Skeletal muscle satellite cell (primary cell): ENCODE results near the gene FOXM1.

ENCODE experiments used
- H3K27me3 ChIP-seq: 2 replicates; pipeline ENCODE4 v1.7.0; 2013; ENCODE audit warnings: low read length; ENCODE audit not compliant: control insufficient read depth, insufficient read depth
- H3K36me3 ChIP-seq: 2 replicates; pipeline ENCODE4 v1.7.0; 2013; ENCODE audit warnings: mild to moderate bottlenecking, control low read depth, low read length; ENCODE audit not compliant: insufficient read depth
- H3K4me1 ChIP-seq: 2 replicates; pipeline ENCODE4 v1.7.0; 2013; ENCODE audit warnings: low read length; ENCODE audit not compliant: control insufficient read depth, insufficient read depth
- H3K4me2 ChIP-seq: 2 replicates; pipeline ENCODE4 v1.7.0; 2013; ENCODE audit warnings: mild to moderate bottlenecking, low read length
- H3K4me3 ChIP-seq: 2 replicates; pipeline ENCODE4 v1.7.0; 2013; ENCODE audit warnings: low read length
- H3K9ac ChIP-seq: 2 replicates; pipeline ENCODE4 v1.7.0; 2013; ENCODE audit warnings: mild to moderate bottlenecking, low read depth, low read length, moderate library complexity
- H3K9me3 ChIP-seq: replicated peaks from 2 replicates; pipeline ENCODE4 v1.7.0; 2013; ENCODE audit warnings: mild to moderate bottlenecking, control low read depth, low read length

Gene FOXM1

DNA sequence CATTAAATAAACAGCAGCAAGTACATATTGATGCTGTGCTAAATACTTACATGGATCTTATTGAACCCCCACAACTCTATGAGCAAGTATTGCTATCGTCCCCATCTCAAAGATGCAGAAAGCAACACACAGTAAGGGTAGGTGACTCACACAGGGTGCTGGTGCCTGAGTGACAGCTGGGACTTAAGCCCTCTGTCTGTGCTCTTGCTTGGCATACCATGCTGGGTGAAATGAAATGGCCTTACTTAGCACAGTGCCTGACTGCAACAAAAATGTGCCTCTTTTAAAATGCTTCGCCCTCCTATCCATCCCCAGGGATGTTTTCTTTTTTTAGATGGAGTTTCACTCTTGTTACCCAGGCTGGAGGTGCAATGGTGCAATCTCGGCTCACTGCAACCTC lies 20.9 kb downstream of the FOXM1 start:
- no peak overlapping the region for H3K9ac ChIP-seq
- H3K27me3 ChIP-seq: no peaks in the 10 kb centered on the region
- no peaks in the 10 kb centered on the region for H3K9me3 ChIP-seq
- H3K36me3 ChIP-seq: peaks cover 27% of the 10 kb centered on the region
- no peak overlapping the region for H3K4me2 ChIP-seq
- no peaks in the 10 kb centered on the region for H3K4me1 ChIP-seq
- no peak overlapping the region for H3K4me3 ChIP-seq

DNA sequence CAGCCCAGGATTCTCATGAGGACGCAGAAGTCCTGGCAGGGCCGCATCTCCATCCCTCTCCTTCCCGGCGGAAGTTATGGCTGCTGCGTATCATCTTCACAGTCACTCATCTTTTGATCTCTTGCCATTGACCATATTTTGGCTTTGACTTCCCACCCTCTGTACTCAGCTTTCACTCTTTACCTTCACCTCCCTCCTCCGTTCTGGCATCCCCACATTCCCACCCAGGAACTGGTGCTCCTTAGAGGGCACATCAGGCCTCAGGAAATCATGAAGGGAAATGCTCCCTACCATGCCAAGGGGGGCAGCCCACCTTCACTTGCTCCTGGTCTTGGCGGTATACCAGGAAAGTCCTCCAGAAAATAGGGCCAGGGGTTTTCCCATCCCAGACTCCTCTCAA lies 21.4 kb downstream of the FOXM1 start:
- no peak overlapping the region for H3K4me3 ChIP-seq
- no peaks in the 10 kb centered on the region for H3K4me1 ChIP-seq
- no peak overlapping the region for H3K4me2 ChIP-seq
- peaks cover 27% of the 10 kb centered on the region for H3K36me3 ChIP-seq
- no peaks in the 10 kb centered on the region for H3K9me3 ChIP-seq
- no peak overlapping the region for H3K9ac ChIP-seq
- no peaks in the 10 kb centered on the region for H3K27me3 ChIP-seq

DNA sequence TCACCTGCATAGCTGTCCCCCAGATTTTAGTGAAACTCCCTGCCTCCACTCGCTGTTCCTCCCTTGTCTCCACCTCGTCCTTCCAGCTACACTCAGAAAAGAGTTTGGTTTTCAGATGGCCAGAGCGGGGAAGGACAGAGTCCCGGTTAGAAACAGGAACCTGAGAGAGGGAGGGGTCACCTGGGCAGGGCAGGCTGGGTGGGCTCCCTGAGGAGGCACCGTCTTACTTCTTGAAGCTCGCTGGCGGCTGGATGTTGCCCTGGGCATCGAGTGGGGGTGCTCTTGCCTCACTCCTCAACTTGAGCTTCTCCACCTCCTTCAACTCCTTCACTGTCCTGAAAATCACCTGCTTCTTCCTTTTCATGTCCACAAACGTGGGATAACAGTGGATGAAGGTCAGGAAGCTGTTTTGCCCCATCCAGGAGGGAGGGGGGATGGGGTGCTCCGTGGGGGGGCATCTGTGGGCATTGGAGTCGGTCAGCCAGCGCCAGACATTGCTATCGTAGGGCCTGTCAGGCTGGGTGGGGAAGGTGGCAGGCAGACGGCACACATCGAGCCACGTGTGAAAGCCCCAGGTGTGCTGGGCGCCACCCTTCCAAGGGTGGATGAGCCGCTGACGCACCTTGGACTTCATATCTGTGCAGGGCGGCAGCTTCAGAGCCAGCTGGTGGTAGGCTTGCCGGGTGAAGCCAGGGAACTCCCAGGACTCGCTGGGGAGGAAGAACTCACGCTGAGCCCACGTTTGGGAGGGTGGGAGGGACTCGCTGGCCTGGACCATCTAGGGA lies 22.1 kb downstream of the FOXM1 start:
- H3K4me2 ChIP-seq: no peak overlapping the region
- no peaks in the 10 kb centered on the region for H3K9me3 ChIP-seq
- no peak overlapping the region for H3K4me3 ChIP-seq
- H3K9ac ChIP-seq: no peak overlapping the region
- H3K27me3 ChIP-seq: no peaks in the 10 kb centered on the region
- peaks cover 22% of the 10 kb centered on the region for H3K36me3 ChIP-seq
- H3K4me1 ChIP-seq: no peaks in the 10 kb centered on the region

DNA sequence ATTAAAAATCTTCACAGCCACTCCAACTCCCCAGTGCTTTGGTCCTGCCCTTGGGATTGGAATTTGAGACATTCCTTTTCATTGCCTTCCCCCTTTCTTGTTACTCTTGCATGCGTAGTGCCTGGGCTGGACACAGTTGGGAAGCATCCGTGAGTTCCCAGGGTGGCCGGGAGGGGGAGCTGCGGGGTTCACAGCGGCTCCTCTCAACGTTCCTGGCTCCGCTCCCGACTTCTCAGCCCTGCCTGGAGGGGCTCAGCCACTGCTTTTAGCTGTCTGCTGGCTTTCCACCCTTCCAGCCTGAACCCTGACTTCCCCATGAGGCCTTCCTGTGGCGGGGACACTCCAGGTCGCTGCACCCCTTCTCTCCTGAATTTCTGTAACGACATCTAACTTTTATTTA lies 23.3 kb downstream of the FOXM1 start:
- Histone ChIP-seq H3K4me3 (no peak overlapping the region), H3K9me3 (no peaks in the 10 kb centered on the region), H3K36me3 (peaks cover 12% of the 10 kb centered on the region), H3K9ac (no peak overlapping the region), H3K4me2 (peak overlapping the region; percentile 57), H3K4me1 (no peaks in the 10 kb centered on the region), H3K27me3 (no peaks in the 10 kb centered on the region)

DNA sequence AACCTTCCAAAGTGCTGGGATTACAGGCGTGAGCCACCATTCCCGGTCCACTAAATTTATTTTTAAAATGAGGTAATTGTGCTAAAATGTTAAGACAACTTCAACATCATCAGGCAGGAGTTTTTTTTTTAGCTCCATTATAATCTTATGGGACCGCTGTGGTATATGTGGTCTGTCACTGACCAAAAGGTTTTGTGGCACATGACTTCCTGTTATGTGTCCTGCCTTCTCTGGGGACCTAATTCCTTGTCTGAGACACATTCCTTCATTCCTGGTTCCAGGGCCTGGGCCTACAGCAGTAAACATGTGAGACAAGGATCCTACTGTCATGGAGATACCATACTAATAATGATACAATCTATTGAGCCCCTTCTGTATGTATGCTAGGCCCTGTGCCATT lies 25.0 kb downstream of the FOXM1 start:
- H3K4me1 ChIP-seq: no peaks in the 10 kb centered on the region
- no peak overlapping the region for H3K4me2 ChIP-seq
- no peaks in the 10 kb centered on the region for H3K27me3 ChIP-seq
- H3K4me3 ChIP-seq: no peak overlapping the region
- H3K9ac ChIP-seq: no peak overlapping the region
- no peaks in the 10 kb centered on the region for H3K36me3 ChIP-seq
- H3K9me3 ChIP-seq: no peaks in the 10 kb centered on the region

DNA sequence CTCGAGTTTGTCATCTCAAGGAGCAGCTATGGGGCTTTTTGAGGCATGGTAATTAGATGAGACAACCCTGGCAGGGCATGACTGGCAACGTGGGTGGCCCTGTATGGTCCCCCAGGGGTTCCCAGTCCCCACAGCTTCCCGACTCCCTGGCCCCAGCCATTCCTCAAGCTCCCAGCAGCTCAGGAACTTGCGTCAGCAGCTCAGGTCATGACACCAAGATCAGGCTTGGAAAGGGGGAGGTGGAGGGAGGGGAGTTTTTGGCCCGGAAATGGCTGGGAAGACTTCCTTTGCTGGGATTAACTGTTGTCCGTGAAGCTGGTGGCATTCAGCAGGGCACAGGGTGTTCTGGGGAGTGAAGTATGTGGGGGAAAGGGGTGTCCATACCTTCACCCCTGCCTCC lies 31.7 kb downstream of the FOXM1 start:
- peaks cover 19% of the 10 kb centered on the region for H3K4me1 ChIP-seq
- no peaks in the 10 kb centered on the region for H3K27me3 ChIP-seq
- H3K4me2 ChIP-seq: peak overlapping the region; percentile 4
- no peaks in the 10 kb centered on the region for H3K9me3 ChIP-seq
- no peaks in the 10 kb centered on the region for H3K36me3 ChIP-seq
- H3K9ac ChIP-seq: no peak overlapping the region
- H3K4me3 ChIP-seq: no peak overlapping the region

DNA sequence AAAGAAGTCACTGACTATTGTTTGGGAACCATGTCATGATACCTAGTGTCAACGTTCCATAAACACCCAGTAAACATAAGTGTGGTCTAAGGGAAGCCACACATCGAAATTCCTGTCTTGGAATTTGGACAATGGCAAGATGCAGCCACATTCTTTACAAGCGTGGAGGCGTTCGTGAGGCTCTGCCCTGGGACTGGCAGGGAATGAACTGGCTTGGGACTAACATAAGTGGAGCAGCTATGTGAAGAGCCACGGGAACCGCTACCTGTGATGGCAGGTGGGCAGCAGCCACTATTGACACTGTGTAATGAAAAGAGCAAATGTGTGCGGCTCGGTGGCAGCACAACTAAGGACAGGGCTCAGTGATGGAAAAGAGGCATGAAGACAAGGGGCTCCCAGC lies 32.2 kb downstream of the FOXM1 start:
- Histone ChIP-seq H3K9ac (no peak overlapping the region), H3K9me3 (no peaks in the 10 kb centered on the region), H3K4me2 (peak overlapping the region; percentile 4), H3K36me3 (no peaks in the 10 kb centered on the region), H3K4me3 (no peak overlapping the region), H3K27me3 (no peaks in the 10 kb centered on the region), H3K4me1 (peaks cover 19% of the 10 kb centered on the region)

DNA sequence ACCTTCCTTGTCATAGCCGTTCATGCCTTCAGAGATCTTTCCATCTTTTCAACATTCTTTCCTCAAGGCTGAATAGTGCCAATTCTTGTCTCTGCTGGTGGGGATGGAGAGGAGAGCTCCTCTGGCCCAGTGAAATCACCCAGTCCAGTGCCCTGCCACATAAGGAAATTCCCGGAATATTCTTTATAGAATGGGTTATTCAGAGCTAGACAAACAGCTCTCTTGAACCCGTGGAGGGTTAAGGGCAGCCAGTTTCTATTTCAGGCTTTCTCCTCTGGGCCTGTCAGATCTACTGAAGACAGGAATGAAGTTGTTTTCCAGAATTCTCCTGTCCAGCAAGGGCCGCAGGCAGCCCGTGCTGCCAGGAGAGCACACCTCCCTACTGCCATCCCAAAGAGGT lies 34.0 kb downstream of the FOXM1 start:
- H3K4me3 ChIP-seq: no peak overlapping the region
- H3K36me3 ChIP-seq: no peaks in the 10 kb centered on the region
- no peak overlapping the region for H3K9ac ChIP-seq
- no peaks in the 10 kb centered on the region for H3K27me3 ChIP-seq
- H3K4me1 ChIP-seq: peaks cover 19% of the 10 kb centered on the region
- no peaks in the 10 kb centered on the region for H3K9me3 ChIP-seq
- H3K4me2 ChIP-seq: no peak overlapping the region

DNA sequence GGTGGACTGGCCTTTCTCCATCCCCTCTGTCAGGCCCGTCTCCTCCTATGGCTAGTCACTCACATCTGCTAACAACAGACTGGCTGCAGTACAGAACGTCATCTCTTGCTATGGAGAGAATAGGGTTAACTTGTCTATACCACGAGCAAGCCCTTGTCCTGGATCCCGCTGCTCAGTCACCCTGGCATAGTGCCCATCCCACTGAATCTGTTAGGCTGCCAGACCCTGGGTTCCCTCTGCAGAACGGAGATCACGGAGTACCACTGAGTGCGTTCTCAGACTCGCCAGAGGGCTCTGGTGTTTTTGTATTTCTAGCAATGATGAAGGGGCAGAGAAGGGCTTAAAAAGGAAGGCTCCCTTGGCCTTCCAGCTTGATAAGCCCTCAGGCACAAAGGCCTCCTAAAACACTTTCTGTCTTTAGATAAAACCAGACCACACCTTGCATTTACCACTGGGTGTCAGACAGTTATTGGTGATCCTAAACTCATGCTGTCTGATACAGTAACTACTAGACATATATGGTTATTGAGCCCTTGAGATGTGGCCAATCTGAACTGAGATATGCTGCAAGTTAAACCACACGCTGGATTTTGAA lies 35.8 kb downstream of the FOXM1 start:
- Histone ChIP-seq H3K4me2 (no peak overlapping the region), H3K9me3 (no peaks in the 10 kb centered on the region), H3K36me3 (no peaks in the 10 kb centered on the region)

DNA sequence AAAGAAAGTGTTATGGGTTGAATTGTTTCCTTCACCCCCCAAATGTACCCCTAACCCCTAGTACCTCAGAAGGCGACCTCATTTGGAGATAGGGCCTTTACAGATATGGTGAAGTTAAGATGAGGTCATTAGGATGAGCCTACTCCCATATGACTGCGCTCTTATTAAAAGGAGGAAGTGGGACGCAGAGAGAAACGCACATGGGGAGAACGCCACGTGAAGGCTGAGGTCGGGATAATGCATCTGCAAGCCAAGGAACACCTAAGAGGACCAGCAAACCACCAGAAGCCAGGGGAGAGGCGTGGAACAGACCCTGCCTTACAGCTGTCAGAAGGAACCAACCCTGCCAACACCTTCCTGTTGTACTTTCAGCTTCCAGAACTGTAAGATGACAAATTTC lies 40.4 kb downstream of the FOXM1 start:
- H3K4me2 ChIP-seq: no peak overlapping the region
- H3K4me3 ChIP-seq: no peak overlapping the region
- no peak overlapping the region for H3K9ac ChIP-seq

More for the DNA sequence above, 35.8 kb downstream of the FOXM1 start:
- no peaks in the 10 kb centered on the region for H3K27me3 ChIP-seq
- peaks cover 15% of the 10 kb centered on the region for H3K4me1 ChIP-seq
- no peak overlapping the region for H3K4me3 ChIP-seq
- no peak overlapping the region for H3K9ac ChIP-seq

DNA sequence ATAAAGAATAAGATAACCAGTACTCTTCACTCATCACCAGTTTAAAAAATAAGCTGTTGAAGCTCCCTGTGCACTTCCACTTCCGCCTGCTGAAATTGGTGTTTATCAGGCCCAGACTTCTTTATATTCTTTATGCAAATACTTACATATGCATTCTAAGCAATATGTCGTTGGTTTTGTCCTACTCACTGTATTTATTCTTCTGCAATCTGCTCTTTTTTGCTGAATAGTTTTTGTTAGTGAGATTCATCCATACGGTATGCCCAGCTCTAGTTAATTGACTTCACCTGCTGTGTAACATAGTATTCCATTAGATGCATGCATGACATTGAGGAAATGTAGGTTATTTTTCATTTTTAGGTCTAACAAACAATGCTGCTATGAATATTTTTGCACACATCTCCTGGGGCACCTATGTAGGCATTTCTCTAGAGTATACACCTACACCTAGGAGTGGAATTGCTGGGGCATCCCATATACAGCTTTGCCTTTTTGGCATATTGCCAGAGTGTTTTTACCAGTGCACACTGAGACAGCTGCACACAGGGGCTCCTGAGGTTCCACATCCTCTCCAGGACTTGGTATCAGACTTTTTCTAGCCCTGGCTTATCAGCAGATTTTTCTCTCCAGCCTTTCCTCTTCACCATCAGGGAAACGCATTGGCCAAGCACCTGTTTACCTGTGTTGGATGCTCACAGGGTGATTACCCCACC lies 41.1 kb downstream of the FOXM1 start:
- H3K9me3 ChIP-seq: no peaks in the 10 kb centered on the region
- H3K4me3 ChIP-seq: no peak overlapping the region
- no peak overlapping the region for H3K9ac ChIP-seq
- no peak overlapping the region for H3K4me2 ChIP-seq
- H3K4me1 ChIP-seq: peaks cover 20% of the 10 kb centered on the region
- H3K36me3 ChIP-seq: no peaks in the 10 kb centered on the region
- peaks cover 8% of the 10 kb centered on the region for H3K27me3 ChIP-seq

More for the DNA sequence above, 40.4 kb downstream of the FOXM1 start:
- Histone ChIP-seq H3K36me3 (no peaks in the 10 kb centered on the region), H3K27me3 (peaks cover 8% of the 10 kb centered on the region), H3K4me1 (peaks cover 20% of the 10 kb centered on the region), H3K9me3 (no peaks in the 10 kb centered on the region)
